Brain microvascular endothelial cell (primary cell): ENCODE measurements around the gene ZNF536.

Source experiments
- DNase-seq: peaks from one replicate; pipeline ENCODE4 v3.0.0-alpha.2; 2020
- H3K27ac ChIP-seq: fragments of 250-450 bp; sonication (Bioruptor Pico); 2 replicates; pipeline ENCODE4 v1.5.1; 2020; ENCODE audit warnings: mild to moderate bottlenecking, moderate library complexity
- H3K27me3 ChIP-seq: fragments of 250-450 bp; sonication (Bioruptor Pico); replicated peaks from 2 replicates; pipeline ENCODE4 v1.5.1; 2020; ENCODE audit warnings: mild to moderate bottlenecking
- H3K36me3 ChIP-seq: fragments of 250-450 bp; sonication (Bioruptor Pico); replicated peaks from 2 replicates; pipeline ENCODE4 v1.5.1; 2020; ENCODE audit warnings: mild to moderate bottlenecking
- H3K4me3 ChIP-seq: 2 replicates; pipeline ENCODE4 v1.5.1; 2011; ENCODE audit warnings: low read depth, mild to moderate bottlenecking, control low read depth, low read length, moderate library complexity
- CTCF ChIP-seq: IDR thresholded peaks from 2 replicates; pipeline ENCODE4 v1.5.1; 2011; ENCODE audit warnings: low read depth, mild to moderate bottlenecking, moderate library complexity, low read length, control low read depth, inconsistent platforms; ENCODE audit errors: missing control alignments
- in situ Hi-C: cut with HindIII; loops from 2 replicates; pipeline ENCODE4 v1.10.0; 2017; ENCODE audit warnings: low sequenced_read_pairs, low pct_ligation_motif_present

ZNF536 gene

DNA sequence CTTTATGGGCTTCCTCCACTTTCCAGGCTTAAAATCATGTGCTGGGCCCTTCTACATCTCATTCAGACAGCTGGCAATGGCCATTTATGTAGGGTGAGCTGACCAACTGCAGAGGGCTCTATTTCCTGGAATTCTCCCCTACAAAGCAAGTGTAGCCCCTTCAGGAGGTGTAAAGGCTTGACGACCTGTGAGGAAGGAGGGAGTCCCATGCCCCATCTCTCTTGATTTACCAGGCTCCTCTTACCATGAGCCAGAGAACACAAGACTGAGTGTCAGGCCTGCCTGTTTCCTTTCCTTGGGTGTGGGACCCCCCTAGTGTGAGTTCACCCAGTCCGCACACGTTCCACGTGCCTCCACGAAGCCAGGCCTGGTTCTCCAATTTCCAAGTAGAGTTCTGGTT, 16.6 kb downstream of the ZNF536 start:
- in situ Hi-C loops: no loop called here
- no peak overlapping the region for H3K4me3 ChIP-seq

DNA sequence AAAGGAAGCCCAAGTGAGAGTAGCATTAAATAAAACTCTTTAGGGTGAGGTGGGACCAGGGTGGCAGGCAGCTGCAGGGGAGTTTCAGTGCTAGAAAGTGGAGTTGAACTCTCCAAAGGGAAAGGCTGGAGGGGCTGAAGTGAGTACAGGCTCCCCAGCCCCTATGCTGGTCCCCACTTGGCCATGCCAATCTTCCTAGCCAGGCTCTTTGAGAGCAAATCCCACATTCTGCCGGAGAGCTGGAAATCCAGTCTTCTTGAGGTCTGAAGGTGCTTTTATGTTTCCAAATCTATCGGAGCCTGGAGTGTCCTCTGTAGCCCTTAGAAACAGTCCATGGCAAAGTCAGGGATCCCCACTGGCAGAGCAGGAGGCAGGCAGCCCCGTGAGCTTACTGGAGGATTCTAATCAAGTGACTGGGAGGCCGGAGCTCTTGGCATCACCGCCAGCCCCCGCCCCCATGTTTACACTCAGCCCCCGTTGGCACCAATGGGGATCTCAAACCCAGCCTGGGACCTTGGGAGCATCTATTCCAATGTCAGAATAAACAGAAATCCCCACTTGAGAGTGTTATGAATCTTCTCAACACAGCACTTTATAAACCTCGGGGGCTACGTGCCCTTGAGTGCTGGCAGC, 18.3 kb downstream of the ZNF536 start:
- TF ChIP-seq CTCF: no peak
- DNase-seq: no peak
- H3K36me3 ChIP-seq: no peaks in the 10 kb centered on the region
- H3K27ac ChIP-seq: no peak overlapping the region
- H3K27me3 ChIP-seq: no peaks in the 10 kb centered on the region
- no peak overlapping the region for H3K4me3 ChIP-seq
- in situ Hi-C loops: no loop called here

More for the DNA sequence above, 16.6 kb downstream of the ZNF536 start:
- H3K27ac ChIP-seq: no peak overlapping the region
- DNase-seq: no peak
- H3K27me3 ChIP-seq: no peaks in the 10 kb centered on the region
- no peak for TF ChIP-seq CTCF
- no peaks in the 10 kb centered on the region for H3K36me3 ChIP-seq

- no peak for TF ChIP-seq CTCF
- Histone ChIP-seq H3K27ac (no peak overlapping the region), H3K36me3 (no peaks in the 10 kb centered on the region), H3K27me3 (no peaks in the 10 kb centered on the region), H3K4me3 (no peak overlapping the region)
- DNase-seq: no peak
- in situ Hi-C loops: no loop called here
Measured at GRCh38 chr19:30391052-30391451, 18.9 kb downstream of the ZNF536 start.

DNA sequence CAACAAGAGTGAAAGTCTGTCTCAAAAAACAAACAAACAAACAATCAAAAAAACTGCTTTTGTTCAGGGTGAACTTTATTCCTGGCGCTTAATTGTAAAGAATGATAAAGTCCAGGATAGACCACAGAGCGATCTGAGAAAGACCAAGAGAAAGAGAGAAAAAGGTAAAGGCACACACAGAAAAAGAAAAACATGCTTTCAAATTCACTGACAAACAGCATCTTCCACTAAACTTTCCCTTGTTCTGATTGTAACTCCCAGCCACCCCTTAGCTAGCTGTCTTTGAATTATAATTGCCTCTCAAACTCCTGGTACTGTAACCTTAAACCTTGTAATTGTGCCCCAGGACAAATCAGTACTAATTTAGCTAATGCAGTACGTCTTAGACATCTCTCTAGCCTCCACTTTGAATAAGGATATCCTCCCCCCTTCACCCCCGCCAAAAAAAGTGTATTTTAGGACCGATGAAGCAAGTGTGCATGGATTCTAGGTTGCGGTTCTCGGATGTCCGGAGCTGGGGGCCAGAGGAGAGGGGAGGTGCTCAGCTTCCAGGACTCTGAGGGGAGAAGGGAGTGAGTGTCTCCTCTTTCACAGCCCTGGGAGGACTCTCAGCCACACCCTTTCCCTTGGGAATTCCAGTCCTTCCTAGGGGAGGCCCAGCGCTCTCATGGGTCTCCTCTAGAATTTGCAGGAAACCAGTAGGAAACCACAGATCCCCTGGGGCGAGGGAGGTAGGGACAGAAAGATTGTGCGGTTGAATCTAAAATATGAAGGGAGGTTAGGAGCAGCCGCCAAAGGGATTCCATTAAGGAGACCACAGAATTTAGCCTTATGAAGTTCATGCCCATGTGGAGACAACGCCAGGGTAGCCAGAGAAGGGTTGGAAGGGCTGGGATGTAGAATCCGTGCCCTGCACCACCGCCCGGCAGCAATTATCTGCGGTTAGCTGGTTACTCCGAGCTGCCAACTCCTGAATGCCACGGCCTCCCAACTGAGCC, 19.7 kb downstream of the ZNF536 start:
- in situ Hi-C loops: no loop called here
- H3K4me3 ChIP-seq: no peak overlapping the region
- no peaks in the 10 kb centered on the region for H3K27me3 ChIP-seq
- DNase-seq: no peak
- no peak overlapping the region for H3K27ac ChIP-seq
- H3K36me3 ChIP-seq: no peaks in the 10 kb centered on the region
- TF ChIP-seq CTCF: no peak

DNA sequence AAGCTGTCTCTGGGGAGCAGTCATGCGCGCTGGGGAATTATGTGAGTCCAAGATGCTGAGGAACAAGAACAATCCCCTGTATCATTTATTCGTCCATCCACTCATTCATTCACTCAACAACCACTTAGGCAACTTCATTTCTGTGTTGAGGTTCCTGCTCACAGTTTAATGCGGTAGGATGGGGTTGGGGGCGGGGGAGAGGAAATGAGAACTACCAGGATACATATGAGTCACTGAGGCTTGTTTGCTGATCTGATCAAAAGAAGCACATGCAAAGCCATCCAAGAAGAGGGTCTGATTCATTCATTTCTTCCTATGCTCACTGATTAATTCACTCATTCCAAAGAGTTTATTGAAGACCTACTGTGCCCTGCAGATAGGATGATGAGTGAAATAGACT, 20.9 kb downstream of the ZNF536 start:
- DNase-seq: no peak
- TF ChIP-seq CTCF: no peak
- in situ Hi-C loops: no loop called here
- no peaks in the 10 kb centered on the region for H3K36me3 ChIP-seq
- H3K4me3 ChIP-seq: no peak overlapping the region
- no peak overlapping the region for H3K27ac ChIP-seq
- no peaks in the 10 kb centered on the region for H3K27me3 ChIP-seq
